Activated CD4-positive, alpha-beta memory T cell treated with anti-CD3 and anti-CD28 coated beads, Interleukin-2, amount 10 ng/mL, durations not matched to agents 7 days and 5 days (primary cell): ENCODE measurements around the gene CCSER1. TPM values are rescaled to one million over a fixed set of nuclear protein-coding genes. Genes with fewer than 3 reads are reported as not detected.

Experiments
- CTCF ChIA-PET: fragments of 350-600 bp; sonication (Branson Sonifier 250); formaldehyde crosslinking; loops from one replicate; lab custom pipeline; 2021; ENCODE audit warnings: antibody characterized with exemption, inconsistent platforms; lab: Charles Lee
- POLR2A ChIA-PET: fragments of 350-600 bp; sonication (Branson Sonifier 250); formaldehyde crosslinking; loops from one replicate; lab custom pipeline; 2021; ENCODE audit warnings: antibody characterized with exemption; lab: Charles Lee
- DNase-seq: peaks from one replicate; pipeline ENCODE4 v3.0.0-alpha.2; 2020
- H3K27ac Mint-ChIP-seq: one replicate; pipeline ENCODE4 v1.8.0; 2021; ENCODE audit warnings: mild to moderate bottlenecking, mixed read lengths
- H3K27me3 Mint-ChIP-seq: one replicate; pipeline ENCODE4 v1.8.0; 2021; ENCODE audit warnings: mixed read lengths
- H3K36me3 Mint-ChIP-seq: one replicate; pipeline ENCODE4 v1.8.0; 2021; ENCODE audit warnings: low read depth, mixed read lengths
- H3K4me1 Mint-ChIP-seq: one replicate; pipeline ENCODE4 v1.8.0; 2021; ENCODE audit warnings: mixed read lengths
- H3K4me3 Mint-ChIP-seq: one replicate; pipeline ENCODE4 v1.8.0; 2021; ENCODE audit warnings: mild to moderate bottlenecking, mixed read lengths
- H3K9me3 Mint-ChIP-seq: one replicate; pipeline ENCODE4 v1.8.0; 2021; ENCODE audit warnings: mixed read lengths
- total RNA-seq, 2 experiments: library from RNA; stranded (reverse); gene quantifications; one replicate each; pipeline ENCODE4 v1.2.3, GENCODE V29; 2021

CCSER1 gene
- total RNA-seq, 2 experiments from 2014 or later = 0.50 to 0.73 TPM

DNA sequence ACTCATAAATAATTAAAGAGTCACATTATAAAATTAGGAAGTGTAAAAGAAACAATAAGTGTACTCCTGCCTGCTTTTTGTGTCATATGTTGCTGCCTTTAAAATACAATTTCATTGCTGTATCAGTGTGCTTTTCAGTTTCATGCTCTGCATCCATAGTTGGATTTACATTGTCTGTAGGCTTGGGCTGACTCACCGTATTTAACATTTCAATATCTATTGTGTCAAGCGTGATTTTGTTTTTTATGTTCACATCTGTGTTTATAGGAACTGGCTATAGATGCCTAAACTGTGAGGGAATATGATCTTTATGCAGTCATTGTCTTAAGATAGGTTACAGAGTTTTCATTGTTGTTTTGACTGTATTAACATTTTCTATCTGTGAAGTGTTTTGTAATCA is 18.1 kb downstream of the CCSER1 start:
- no peaks in the 10 kb centered on the region for H3K27me3 Mint-ChIP-seq
- H3K36me3 Mint-ChIP-seq = no peaks in the 10 kb centered on the region
- no peaks in the 10 kb centered on the region for H3K9me3 Mint-ChIP-seq
- ChIA-PET POLR2A (no interaction called here), CTCF (no interaction called here)
- DNase-seq = no peak
- no peaks in the 10 kb centered on the region for H3K4me1 Mint-ChIP-seq
- H3K27ac Mint-ChIP-seq = no peak overlapping the region
- H3K4me3 Mint-ChIP-seq = no peak overlapping the region

GRCh38 chr4:90146306-90146705 is 19.1 kb downstream of the CCSER1 start:
- no peak for DNase-seq
- ChIA-PET CTCF (no interaction called here), POLR2A (no interaction called here)

DNA sequence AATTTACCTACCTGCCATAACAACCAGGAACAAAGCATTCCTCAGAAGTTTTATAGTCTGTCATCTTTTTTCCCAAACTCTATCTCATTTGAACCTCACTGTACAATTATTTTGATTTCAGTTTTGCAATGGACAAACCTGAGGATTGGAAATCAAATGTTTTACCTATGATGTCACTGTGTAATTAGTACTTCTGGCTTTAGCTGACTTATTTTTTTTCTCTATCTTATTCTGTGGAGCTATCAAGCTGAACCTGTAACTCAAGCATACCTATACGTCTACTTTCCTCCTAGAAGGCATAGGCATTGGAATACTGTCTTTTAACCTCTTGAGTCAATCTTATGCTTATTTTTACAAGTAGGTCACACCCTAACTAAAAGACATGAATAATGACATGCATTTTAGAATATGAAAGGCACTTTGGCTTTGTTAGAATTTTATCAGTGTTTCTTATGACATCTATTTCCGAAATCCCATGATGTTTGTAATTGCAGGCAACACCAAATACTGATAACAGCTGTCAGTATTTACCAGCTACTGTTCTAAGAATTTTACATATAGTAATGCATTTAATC is 21.5 kb downstream of the CCSER1 start:
- ChIA-PET CTCF (no interaction called here), POLR2A (no interaction called here)
- Mint-ChIP-seq H3K9me3 (no peaks in the 10 kb centered on the region), H3K27me3 (no peaks in the 10 kb centered on the region), H3K4me1 (no peaks in the 10 kb centered on the region), H3K27ac (no peak overlapping the region), H3K4me3 (no peak overlapping the region), H3K36me3 (no peaks in the 10 kb centered on the region)
- no peak for DNase-seq

More at GRCh38 chr4:90146306-90146705, 19.1 kb downstream of the CCSER1 start:
- H3K9me3 Mint-ChIP-seq = no peaks in the 10 kb centered on the region
- H3K4me3 Mint-ChIP-seq = no peak overlapping the region
- no peaks in the 10 kb centered on the region for H3K27me3 Mint-ChIP-seq
- H3K27ac Mint-ChIP-seq = no peak overlapping the region
- H3K36me3 Mint-ChIP-seq = no peaks in the 10 kb centered on the region
- no peaks in the 10 kb centered on the region for H3K4me1 Mint-ChIP-seq

- ChIA-PET CTCF (no interaction called here), POLR2A (no interaction called here)
- H3K4me1 Mint-ChIP-seq = no peaks in the 10 kb centered on the region
- no peak for DNase-seq
- no peaks in the 10 kb centered on the region for H3K27me3 Mint-ChIP-seq
- H3K4me3 Mint-ChIP-seq = no peak overlapping the region
- H3K36me3 Mint-ChIP-seq = no peaks in the 10 kb centered on the region
- no peak overlapping the region for H3K27ac Mint-ChIP-seq
- no peaks in the 10 kb centered on the region for H3K9me3 Mint-ChIP-seq
Measured at GRCh38 chr4:90152024-90152423, 24.8 kb downstream of the CCSER1 start.

DNA sequence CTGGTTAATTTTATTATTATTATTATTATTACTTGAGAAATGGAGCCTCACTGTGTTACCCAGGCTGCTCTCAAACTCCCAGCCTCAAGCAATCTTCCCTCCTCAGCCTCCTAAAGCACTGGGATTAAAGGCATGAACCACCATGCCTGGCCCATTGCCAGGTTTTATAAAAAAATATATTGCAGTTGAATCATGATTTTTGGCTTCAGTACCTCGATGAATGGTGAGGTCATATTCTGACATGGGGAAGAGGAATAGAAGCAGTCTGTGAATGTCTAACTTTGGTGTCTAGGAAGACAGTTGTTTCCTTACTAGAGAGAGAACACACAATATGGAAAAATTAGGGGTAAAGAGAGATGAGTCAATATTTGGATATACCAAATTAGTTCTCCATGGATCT is 32.0 kb downstream of the CCSER1 start:
- Mint-ChIP-seq H3K4me1 (no peaks in the 10 kb centered on the region), H3K4me3 (no peak overlapping the region), H3K9me3 (peaks cover 2% of the 10 kb centered on the region), H3K27me3 (no peaks in the 10 kb centered on the region), H3K36me3 (no peaks in the 10 kb centered on the region), H3K27ac (no peak overlapping the region)
- POLR2A ChIA-PET = no interaction called here
- CTCF ChIA-PET = no interaction called here
- no peak for DNase-seq

GRCh38 chr4:90160044-90160443 is 32.9 kb downstream of the CCSER1 start:
- no peak for DNase-seq
- POLR2A ChIA-PET = no interaction called here
- CTCF ChIA-PET = no interaction called here
- Mint-ChIP-seq H3K27ac (no peak overlapping the region), H3K27me3 (no peaks in the 10 kb centered on the region), H3K36me3 (no peaks in the 10 kb centered on the region), H3K9me3 (peaks cover 2% of the 10 kb centered on the region), H3K4me3 (no peak overlapping the region), H3K4me1 (no peaks in the 10 kb centered on the region)

- no peaks in the 10 kb centered on the region for H3K27me3 Mint-ChIP-seq
- DNase-seq = no peak
- H3K36me3 Mint-ChIP-seq = no peaks in the 10 kb centered on the region
- H3K4me3 Mint-ChIP-seq = no peak overlapping the region
- no peak overlapping the region for H3K27ac Mint-ChIP-seq
- POLR2A ChIA-PET = no interaction called here
- no peaks in the 10 kb centered on the region for H3K9me3 Mint-ChIP-seq
- CTCF ChIA-PET = no interaction called here
- H3K4me1 Mint-ChIP-seq = no peaks in the 10 kb centered on the region
Measured at GRCh38 chr4:90162566-90162965, 35.4 kb downstream of the CCSER1 start.

DNA sequence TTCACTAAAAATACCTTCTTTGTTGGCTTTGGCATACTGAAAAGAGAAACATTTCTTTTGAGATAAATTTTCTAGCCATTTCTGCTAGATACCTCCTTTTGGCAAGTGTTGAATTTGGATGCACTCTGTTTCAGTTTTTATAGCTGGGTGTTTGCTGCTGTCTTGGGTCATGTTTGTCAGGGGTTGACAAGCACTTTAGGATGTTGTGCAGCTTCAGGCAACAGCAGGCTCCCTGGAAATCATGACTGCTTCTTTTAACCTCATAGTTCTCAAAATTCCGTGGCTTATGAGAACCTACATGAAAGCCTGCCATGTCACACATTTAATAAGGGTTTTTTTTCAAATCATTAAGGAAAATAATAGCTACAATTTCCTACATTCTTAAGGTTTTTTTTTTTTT is 36.7 kb downstream of the CCSER1 start:
- Mint-ChIP-seq H3K4me1 (no peaks in the 10 kb centered on the region), H3K4me3 (no peak overlapping the region), H3K36me3 (no peaks in the 10 kb centered on the region), H3K27me3 (no peaks in the 10 kb centered on the region), H3K27ac (no peak overlapping the region), H3K9me3 (no peaks in the 10 kb centered on the region)
- DNase-seq = no peak
- POLR2A ChIA-PET = no interaction called here
- CTCF ChIA-PET = no interaction called here

GRCh38 chr4:90165883-90166282 is 38.7 kb downstream of the CCSER1 start:
- Mint-ChIP-seq H3K36me3 (no peaks in the 10 kb centered on the region), H3K9me3 (no peaks in the 10 kb centered on the region), H3K27ac (no peak overlapping the region), H3K4me3 (no peak overlapping the region), H3K27me3 (no peaks in the 10 kb centered on the region), H3K4me1 (no peaks in the 10 kb centered on the region)
- ChIA-PET CTCF (no interaction called here), POLR2A (no interaction called here)
- no peak for DNase-seq

GRCh38 chr4:90171491-90171890 is 44.3 kb downstream of the CCSER1 start:
- no peaks in the 10 kb centered on the region for H3K27me3 Mint-ChIP-seq
- H3K9me3 Mint-ChIP-seq = no peaks in the 10 kb centered on the region
- H3K4me3 Mint-ChIP-seq = no peak overlapping the region
- H3K27ac Mint-ChIP-seq = no peak overlapping the region
- no peak for DNase-seq
- no peaks in the 10 kb centered on the region for H3K36me3 Mint-ChIP-seq
- POLR2A ChIA-PET = no interaction called here
- CTCF ChIA-PET = no interaction called here
- no peaks in the 10 kb centered on the region for H3K4me1 Mint-ChIP-seq

- DNase-seq = no peak
- Mint-ChIP-seq H3K9me3 (no peaks in the 10 kb centered on the region), H3K36me3 (no peaks in the 10 kb centered on the region), H3K4me1 (no peaks in the 10 kb centered on the region), H3K27me3 (no peaks in the 10 kb centered on the region), H3K27ac (no peak overlapping the region), H3K4me3 (no peak overlapping the region)
- CTCF ChIA-PET = no interaction called here
- POLR2A ChIA-PET = no interaction called here
Measured at GRCh38 chr4:90174621-90175023, 47.4 kb downstream of the CCSER1 start.

DNA sequence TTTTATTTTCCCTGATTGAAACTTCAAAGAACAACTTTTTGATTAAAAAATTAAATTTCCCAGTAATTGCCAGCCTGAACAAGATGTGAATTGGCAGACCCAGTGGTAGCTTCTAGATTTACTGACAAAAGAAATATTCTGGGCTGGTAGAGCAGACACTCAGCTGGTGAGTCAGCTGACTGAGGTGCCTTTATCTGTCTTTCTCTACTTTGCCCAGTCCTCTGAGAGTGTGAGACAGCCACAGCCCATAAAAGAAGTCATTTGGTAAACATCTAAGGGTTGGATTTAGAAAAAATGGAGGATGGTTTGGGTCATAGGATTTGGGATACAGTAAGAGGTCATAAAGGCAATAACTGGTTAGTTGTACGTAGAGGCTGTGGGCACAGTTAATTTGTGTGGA is 54.5 kb downstream of the CCSER1 start:
- Mint-ChIP-seq H3K4me1 (no peaks in the 10 kb centered on the region), H3K4me3 (no peak overlapping the region), H3K27ac (no peak overlapping the region), H3K9me3 (no peaks in the 10 kb centered on the region), H3K27me3 (peaks cover 2% of the 10 kb centered on the region), H3K36me3 (no peaks in the 10 kb centered on the region)
- CTCF ChIA-PET = no interaction called here
- DNase-seq = no peak
- POLR2A ChIA-PET = no interaction called here

DNA sequence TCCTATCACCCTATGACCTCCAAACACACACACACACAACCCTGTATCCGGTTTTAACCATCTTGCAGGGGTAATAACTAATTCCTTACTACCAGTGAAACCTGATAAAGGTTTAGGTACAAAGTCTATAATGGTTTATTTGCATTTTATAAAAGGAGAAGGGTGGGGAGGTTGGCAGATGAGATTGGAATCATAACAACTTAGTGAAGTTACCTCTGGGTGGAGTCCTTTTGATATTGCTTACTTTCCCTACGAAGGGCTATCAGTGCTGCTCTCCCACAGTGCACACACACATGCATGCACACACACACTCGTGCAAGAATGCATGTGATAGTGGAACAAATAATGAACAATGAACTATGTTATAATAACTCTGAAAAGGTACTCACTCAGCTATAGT is 56.1 kb downstream of the CCSER1 start:
- H3K4me3 Mint-ChIP-seq = no peak overlapping the region
- DNase-seq = no peak
- no peaks in the 10 kb centered on the region for H3K4me1 Mint-ChIP-seq
- CTCF ChIA-PET = no interaction called here
- H3K9me3 Mint-ChIP-seq = no peaks in the 10 kb centered on the region
- peaks cover 2% of the 10 kb centered on the region for H3K27me3 Mint-ChIP-seq
- POLR2A ChIA-PET = no interaction called here
- no peaks in the 10 kb centered on the region for H3K36me3 Mint-ChIP-seq
- H3K27ac Mint-ChIP-seq = no peak overlapping the region

- Mint-ChIP-seq H3K9me3 (no peaks in the 10 kb centered on the region), H3K27ac (no peak overlapping the region), H3K36me3 (no peaks in the 10 kb centered on the region), H3K4me1 (no peaks in the 10 kb centered on the region), H3K27me3 (peaks cover 2% of the 10 kb centered on the region), H3K4me3 (no peak overlapping the region)
- POLR2A ChIA-PET = no interaction called here
- CTCF ChIA-PET = no interaction called here
- no peak for DNase-seq
Measured at GRCh38 chr4:90184560-90184959, 57.4 kb downstream of the CCSER1 start.
